GM18511 (cell line): ENCODE measurements around the gene DTX3L.

Experiments used
- ATAC-seq: cut with Tn5 transposase; IDR thresholded peaks from one replicate; pipeline ENCODE4 v1.9.1; 2021; ENCODE audit warnings: mild to moderate bottlenecking, moderate library complexity; ENCODE audit not compliant: unreplicated experiment

The DTX3L gene

DNA sequence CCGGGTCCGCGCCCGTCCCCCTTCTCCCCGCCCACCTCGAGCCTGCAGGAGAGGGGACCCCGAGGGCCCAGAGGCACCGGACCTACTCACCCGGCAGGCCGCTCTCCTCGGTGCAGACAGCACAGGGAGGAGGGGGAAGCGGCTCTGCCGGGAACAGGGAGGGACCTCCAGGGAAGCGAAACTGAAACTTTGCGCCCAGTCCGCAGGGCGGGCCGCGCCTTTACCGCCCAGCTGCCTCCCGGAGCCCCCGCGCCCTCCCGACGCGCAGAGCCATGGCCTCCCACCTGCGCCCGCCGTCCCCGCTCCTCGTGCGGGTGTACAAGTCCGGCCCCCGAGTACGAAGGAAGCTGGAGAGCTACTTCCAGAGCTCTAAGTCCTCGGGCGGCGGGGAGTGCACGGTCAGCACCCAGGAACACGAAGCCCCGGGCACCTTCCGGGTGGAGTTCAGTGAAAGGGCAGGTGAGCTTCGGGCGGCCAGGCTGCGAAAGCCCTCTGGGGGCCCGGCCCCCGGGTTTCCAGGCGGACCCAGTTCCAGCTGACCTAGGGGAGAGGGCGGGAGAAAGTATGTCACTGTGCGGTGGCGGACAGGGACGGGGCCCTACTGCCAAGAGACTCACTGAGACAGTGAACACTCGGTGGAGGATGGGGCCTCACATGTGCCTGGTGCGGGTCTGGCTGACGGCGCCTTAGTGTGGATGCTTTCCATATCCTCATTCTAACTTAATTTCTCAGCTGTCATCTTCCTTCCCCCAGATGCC lies at the start of gene DTX3L, which contains the start of gene PARP9:
DTX3L (plus strand) TSS at position 184 of the 758 bp plus-strand sequence; CDS start at position 273, 89 bp downstream.
PARP9 (minus strand) TSS at position 146 of the 758 bp plus-strand sequence. CDS start 4,680 bp downstream, outside the sequence.
- peak; percentile 79 for ATAC-seq

DNA sequence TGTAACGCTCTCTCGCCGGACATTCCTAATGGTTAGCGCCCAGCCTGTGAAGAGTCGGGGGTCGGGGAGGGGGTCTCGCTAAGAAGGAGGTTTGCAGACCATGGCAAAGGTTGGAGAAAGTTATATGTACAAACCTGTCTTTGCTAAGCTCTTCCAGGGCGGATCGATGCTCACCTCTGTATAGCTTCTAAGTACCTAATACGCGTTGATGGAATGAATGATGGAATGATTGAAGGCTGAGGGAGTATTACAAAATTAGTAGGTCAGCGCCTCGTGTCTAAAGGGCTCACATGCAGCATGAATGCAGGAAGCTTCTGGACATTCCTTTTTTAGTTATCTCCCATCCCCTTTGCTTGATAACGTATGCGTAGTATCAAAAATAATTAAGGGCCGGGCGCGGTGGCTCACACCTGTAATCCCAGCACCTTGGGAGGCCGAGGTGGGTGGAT lies 49.1 kb upstream of the DTX3L start:
- no peak for ATAC-seq

GRCh38 chr3:122515870-122516269 lies 48.3 kb upstream of the DTX3L start:
- no peak for ATAC-seq

GRCh38 chr3:122516846-122517360 lies 47.2 kb upstream of the DTX3L start:
- ATAC-seq: no peak

GRCh38 chr3:122519693-122520092 lies 44.4 kb upstream of the DTX3L start:
- no peak for ATAC-seq

- ATAC-seq: no peak
Observed at GRCh38 chr3:122520861-122521260, 43.3 kb upstream of the DTX3L start.

DNA sequence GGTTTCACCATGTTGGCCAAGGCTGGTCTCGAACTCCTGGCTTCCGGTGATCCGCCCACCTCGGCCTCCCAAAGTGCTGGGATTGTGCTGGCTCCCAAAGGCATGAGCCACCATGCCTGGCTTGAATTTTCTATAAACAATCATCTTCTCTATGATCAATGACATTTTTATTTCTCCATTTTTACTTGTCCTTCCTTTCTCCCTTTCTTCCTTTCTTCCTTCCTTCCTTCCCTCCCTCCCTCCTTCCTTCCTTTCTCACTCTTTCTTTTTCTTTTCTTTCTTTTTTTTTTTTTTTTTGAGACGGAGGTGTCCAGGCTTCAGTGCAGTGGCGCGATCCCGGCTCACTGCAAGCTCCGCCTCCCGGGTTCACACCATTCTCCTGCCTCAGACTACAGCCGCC lies 40.8 kb upstream of the DTX3L start:
- ATAC-seq: no peak

GRCh38 chr3:122530164-122530563 lies 34.0 kb upstream of the DTX3L start:
- no peak for ATAC-seq

GRCh38 chr3:122533480-122533879 lies 30.7 kb upstream of the DTX3L start:
- ATAC-seq: peak; percentile 18

DNA sequence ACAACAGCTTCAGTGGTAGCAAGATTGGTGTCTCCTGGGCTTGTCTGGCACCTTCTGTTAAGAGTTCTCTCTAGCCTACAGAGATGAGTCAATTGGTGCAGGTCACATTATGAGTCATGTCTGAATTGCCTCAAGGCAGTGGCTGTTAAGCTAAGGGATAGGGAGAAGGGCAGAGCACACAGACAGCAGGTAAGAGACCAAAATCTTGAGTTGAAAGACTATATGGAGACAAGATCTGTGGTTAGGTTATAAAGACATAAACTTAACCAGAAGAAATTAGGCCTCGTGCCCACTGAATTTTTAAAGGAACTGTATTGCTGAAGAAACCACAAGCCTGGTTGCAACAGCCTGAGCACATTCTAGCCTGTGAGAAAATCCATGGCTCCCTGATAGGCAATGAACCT lies 30.2 kb upstream of the DTX3L start:
- ATAC-seq: peak; percentile 100

DNA sequence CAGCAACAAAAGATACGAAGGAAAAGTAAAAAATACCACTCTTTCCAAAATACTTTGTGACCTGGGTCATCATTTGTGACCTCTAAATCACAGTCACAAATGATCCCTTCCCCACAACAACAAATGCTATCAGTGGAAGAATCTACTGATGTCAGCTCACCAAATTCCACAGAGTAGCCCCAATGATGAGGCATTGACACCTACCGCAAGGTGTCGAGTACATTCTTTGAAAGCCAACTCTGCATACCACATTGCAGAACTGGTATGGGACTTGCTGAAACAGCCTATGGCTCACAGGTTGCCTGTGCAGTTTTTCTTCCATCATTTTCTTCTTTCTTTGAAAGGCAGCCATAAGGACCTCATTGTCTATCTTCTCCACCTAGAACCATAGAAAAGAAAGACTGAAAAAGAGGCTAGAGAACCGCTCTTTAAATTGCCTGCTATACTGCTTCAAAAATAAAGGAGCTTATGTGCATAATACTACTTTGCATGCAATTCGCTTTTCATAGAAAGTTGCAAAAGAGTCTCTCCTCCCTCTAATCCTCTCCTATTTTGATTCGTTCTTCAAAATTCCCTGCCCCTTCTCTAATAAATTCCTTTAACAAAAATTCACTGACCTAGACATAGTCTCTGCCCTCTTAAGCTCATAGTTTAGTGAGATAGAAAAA lies 28.0 kb upstream of the DTX3L start:
- no peak for ATAC-seq

DNA sequence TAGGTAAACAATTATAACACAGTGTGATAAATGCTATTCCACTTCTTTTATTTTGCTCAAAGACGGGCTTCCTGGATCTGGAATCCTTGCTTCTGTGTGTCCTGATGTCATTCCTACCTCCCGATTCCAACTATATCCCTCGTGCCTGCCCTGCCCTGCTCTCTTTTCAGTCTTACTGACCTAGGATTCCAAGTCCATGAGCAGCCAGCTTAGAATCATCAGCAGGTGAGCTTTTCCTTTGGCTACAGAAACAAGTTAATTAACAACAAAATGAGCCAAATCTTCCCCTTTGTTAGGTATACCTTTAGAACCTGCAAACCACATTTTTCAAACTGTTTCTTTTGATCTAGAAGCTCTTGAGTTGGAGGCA lies 27.5 kb upstream of the DTX3L start:
- no peak for ATAC-seq

DNA sequence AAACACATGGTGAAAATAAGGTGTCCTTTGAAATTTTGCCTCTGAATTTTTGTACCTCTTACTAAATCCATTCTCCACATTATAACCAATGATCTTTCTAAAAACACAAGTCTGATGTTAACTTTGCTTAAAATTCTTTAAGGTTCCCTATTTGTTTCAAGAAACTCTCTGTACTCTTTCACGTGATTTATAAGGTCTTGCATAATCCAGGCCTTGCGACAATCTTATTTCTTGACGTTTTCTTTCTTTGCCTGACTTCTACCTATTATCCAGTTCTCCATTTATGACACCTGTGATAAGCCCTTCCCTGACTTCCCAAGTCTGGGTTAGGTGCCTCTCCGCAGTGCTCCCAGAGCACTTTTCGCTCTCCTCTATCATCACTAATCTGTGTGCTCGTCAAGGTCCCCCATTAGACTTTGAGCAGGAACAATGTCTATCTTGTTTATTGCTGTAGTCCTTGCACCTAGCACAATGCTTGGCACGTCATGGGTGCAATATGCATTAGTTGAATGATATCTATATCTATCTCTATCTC lies 25.1 kb upstream of the DTX3L start:
- no peak for ATAC-seq

- ATAC-seq: no peak
Observed at GRCh38 chr3:122546151-122546550, 18.0 kb upstream of the DTX3L start.

GRCh38 chr3:122548076-122548475 lies 16.1 kb upstream of the DTX3L start:
- no peak for ATAC-seq

DNA sequence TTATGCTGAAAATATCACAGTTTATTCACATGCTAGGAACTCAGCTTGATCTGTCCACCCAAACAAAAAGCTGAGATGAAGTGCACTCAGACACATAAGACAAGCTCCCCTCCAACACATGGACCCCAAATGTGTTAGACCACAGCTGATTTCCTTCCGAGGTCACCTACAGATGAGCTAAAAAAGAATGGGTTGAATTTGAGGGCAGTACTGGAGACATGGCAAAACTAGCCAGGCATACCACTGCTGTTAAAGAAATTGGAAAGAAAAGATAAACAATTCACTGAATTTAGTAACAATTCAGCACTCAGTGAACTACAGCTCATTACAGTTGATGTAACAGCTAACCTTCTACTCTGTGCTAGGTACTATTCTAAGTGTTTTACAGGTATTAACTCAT lies 15.5 kb upstream of the DTX3L start:
- ATAC-seq: no peak

DNA sequence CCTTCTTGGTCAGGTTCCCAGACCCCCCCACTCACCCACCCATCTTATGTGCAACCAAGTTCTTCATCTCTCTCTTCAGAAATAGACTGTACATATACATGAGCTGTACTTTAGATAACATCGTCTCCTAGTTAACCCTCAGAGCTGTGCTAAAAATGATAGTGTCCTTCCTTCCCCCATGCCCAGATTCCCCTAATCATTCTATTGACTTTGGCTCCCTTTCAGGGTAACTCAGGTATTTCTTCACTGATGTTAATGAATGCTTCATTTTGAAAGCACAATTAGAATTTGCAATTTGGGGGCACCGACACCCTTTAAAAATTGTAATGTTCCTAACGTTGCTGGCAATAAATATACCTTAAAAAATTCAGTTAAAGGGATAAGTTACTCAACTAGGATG lies 11.0 kb upstream of the DTX3L start:
- ATAC-seq: no peak

GRCh38 chr3:122555275-122556071 lies 8.7 kb upstream of the DTX3L start:
- no peak for ATAC-seq

GRCh38 chr3:122557356-122557755 lies 6.8 kb upstream of the DTX3L start:
- no peak for ATAC-seq

DNA sequence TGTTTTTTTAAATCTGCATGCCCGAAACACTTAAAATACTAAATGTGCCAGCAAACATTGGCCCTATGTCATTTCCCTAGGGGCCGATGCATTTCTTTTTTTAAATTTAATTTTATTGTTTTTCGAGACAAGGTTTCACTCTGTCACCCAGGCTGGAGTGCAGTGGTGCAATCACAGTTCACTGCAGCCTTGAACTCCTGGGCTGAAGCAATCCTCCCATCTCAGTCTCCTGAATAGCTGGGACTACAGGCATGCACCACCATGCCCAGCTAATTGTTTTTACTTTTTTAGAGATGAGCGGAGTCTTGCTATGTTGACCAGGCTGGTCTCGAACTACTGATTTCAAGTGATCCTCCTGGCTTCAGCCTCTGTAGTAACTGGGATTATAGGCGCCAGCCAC lies 5.5 kb upstream of the DTX3L start:
- ATAC-seq: no peak

DNA sequence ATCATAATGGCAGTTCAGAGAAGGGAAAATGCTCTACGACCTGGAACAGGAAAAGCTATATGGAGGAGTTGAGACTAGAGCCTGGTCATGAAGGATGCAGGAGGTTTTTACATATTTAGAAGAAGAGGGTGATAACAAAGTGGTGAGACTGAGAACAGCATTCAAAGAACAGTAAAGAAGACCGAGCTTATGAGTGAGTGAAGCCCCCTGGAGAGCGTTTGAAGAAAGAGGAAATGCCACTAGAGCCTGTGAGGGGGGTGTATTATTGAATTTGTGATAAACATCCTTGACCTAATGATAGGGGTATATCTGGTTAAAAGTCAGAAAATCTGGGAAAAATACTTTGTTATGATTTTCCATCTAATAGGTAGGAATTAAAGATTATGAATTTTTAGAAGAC lies 4.2 kb upstream of the DTX3L start:
- ATAC-seq: no peak
